DMS153 treated with DMSO at 0.1 percent for 48 hours (cell line): ENCODE results near the gene SORCS1.

Experiments
- DNase-seq: peaks from one replicate; lab custom pipeline; 2025; ENCODE audit not compliant: unreplicated experiment; lab: John Stamatoyannopoulos, UW

SORCS1 gene

DNA sequence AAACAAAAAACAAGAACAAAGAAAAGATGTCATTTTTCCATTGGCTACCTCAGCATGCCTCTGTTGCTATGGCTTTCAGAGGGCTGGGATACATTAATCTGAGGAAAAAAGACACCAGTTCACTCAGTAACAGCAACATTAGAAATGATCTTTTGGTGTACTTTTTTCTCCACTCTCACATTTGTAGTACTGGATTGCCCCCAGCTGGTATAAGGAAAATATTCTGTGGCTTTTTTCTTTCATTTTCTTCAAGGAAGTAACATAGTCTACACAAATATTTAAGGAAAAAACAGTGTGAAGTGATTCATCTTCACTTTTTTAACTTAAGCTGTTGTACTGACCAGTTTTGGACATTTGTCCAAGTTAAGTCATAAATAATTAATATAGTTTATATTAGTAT, 482.3 kb downstream of the SORCS1 start:
- no peak for DNase-seq

DNA sequence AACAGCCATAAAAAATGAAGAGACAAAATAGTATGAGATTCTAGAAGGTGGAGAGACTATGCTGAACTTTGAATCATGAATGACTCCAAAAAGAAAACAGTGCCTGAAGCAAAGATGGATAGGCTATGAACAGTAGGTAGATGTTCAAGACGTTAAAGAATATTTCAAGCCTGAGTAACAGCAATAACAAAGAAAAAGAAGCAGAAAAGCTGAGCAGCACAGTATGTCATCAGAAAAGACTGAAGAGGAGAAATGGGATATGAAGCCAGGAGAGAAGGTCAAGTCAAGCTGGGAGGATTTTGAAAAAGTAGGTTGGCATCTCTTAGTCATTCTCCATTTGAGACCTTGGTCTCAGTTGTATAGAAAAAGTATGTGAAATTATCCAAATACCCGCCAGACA, 484.4 kb downstream of the SORCS1 start:
- DNase-seq, result no peak

DNA sequence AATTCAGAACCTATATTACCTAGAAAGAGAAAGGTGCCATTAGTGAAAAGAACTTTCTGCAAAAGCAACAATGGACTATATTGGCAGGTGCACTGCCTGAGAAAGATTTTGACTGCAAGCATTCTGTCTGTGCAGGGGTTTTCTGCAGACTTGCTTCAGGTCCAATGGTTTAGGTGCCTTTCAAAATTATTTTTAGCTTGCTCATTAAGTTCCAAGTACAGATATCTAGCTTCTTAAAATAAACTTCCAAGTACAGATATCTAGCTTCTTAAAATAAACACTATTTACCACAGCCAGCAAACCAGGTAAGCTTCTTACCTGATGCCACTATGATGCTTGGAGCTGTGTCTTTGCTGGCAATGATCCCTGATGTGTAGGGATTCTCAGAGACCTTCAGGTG, 485.2 kb downstream of the SORCS1 start:
- no peak for DNase-seq

DNA sequence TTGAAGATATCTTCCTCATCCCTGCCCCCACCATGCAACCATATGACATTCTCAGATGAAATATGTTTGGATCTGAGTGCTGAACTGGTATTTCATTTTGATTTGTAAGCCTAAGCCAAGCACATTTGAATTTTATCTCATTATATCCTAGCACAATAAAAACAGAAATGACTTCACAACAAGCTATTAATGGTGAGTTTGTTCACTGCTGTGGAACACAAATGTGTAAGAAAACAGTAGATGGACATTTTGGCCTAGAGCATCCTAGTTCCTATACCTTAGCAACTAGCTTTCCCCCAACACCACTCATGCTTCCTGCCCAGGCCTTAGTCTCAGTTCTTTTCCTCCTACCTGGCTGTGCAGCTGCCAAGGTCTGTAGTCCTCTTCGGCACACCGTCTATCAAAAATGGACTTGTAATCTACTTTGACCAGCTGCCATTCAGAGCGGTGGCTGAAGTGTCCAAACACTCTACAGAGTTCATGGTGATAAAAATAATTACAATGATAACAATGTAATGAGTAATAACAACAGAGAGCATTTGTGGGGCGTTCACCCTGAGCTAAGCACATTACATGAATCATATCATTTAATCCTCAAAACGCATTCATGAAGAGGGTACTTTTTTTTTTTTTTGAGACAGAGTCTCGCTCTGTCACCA, 491.9 kb downstream of the SORCS1 start:
- DNase-seq, result no peak

DNA sequence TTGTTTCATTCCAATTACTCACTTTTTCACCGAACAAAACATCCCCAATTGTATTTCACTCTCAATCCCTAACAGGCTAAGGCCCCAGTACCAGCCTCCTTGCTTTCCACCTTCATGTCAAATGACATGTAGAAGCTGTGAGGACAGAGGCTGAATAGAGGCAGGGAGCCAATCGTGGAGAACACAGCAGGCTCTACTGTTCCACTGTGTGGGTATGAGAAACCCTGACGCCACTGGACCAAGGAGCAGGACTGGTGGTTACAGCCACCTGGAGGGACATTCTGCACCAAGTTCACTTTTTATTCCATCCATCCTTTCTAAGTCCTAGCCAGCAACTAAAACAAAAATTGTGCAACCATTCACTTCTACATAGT, 502.8 kb downstream of the SORCS1 start:
- no peak for DNase-seq

DNA sequence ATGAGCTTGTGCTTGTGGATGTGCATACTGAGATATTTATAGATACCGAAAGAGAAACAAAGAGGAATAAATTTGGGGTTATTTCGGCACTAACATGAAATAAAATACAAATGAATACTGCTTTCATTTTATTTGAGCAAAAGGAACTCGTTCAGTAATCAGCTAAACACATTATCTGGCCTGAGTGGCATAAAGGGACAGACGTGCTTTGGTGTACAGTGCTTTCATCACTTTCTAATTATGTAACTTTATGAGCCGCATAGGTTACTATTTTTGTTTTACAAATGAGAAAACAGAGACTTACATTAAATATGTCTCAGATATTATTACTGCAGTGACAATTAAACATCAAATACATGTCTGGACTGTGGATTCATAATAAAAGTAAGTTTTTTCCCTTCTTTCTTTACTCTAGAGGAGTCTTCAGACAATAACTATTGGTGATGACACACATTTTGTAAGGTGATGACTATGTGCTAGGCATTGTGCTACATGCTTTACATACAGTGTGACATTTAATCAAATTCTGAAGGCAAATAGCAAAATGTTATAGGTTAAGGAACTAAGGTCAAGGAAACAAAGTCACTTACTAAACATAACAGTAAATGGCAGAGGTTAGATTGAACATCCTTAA, 503.3 kb downstream of the SORCS1 start:
- DNase-seq, result no peak

DNA sequence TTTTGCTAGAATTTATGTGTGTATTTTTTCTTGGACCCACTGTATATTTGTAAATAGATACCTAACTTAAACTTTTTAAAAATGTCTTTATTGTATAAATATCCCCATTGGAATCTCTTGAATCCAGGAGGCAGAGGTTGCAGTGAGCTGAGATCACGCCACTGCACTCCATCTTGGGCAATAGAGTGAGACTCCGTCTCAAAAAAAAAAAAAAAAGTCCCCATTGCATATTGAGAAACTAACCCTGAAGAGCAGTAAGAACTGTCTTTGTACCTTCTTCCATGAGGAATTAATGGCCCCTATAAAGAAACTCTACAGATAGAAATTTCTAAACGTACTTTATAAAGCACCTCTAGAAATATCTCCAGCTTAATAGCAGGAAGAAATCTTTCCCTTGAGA, 504.0 kb downstream of the SORCS1 start:
- DNase-seq, result no peak

DNA sequence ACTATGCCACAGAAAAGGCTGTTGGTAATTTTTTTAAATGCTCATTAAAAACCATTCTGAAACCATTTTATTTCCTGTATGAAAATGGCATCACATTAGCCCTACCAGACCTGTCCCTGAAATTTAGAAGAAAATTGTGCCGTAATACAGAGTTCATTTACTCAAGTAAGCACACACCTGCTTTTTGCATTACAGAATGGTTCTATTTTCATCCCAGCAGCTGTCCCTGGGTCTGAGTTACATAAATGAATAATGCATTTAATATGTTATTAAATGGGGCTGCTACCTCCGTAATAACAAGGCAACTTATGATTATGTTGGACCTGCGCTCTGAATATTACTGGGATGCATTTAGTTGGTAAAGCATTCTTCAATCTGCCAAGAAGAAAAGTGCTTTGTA, 508.9 kb downstream of the SORCS1 start:
- DNase-seq, result no peak

DNA sequence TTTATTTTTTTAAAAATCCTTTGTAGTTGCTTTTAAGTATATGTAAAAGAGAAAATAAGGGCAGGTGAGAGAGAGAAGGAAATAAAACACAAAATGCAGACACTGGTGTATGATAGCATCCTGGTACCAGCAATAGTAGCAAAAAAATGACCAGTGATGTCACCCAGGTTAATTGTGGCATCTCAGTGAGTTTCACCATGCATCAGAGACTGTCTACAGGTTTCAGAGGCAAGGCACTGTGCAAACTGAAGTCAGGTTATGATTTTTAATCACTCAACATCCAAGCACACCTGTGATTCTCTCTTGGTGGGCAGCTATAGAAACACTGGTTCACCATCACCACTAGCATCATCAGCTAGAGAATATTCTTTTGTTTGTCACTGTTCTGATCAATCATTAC, 509.3 kb downstream of the SORCS1 start:
- no peak for DNase-seq

DNA sequence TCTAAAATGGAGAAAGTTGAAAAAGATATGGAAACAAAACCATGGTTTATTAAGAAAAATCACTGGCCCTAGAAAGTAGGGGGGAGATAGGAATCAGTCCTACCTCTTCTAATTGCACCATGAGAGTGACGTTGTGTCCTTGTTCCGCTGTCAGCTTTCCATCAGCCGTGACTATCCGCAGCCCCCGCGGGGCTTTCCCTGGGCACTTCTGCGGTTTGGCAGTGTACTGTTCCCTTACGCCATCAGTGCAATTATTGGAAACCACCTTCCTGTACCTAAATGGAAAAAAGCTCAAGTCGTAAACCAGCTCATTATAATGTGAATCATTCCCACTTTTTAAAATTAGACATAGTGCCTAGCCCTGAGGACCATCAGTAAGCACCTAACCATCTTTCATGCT, 512.2 kb downstream of the SORCS1 start:
- DNase-seq, result no peak

DNA sequence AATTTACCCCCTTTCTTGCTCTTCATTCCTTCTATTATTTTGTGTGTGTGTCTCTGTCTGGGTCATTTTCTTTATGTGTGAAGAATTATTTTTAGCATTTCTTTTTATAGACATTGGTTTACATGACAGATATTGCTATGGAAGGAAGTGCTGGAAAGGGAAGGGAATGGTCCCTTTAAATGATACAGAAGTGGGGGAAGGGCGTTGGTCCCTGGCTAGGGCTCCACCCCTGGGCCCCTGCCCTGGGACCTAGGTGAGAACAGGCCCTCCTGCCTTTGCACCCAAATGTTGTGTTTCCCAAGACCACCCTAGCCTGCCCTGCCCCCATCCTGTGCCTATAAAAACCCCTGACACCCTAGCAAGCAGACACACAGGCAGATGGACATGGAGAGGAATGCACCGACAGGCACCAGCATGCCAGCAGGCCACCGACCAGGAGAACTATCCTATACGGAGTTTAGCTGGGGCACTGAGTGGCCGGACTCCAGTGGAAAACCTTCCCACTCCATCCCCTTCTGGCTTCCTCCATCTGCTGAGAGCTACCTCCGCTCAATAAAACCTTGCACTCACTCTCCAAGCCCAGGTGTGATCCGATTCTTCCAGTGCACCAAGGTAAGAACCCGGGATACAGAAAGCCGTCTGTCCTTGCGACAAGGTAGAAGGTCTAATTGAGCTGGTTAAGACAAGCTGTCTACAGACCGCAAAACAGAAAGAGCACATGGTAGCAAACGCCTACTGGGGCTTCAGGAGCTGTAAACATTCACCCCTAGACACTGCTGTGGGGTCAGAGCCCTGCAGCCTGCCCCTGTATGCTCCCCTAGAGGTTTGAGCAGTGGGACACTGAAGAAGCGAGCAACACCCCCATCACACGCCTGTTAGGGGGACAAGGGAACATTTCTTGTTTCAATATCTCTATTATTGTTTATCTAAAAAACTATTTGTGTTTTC, 515.7 kb downstream of the SORCS1 start:
- DNase-seq, result no peak

DNA sequence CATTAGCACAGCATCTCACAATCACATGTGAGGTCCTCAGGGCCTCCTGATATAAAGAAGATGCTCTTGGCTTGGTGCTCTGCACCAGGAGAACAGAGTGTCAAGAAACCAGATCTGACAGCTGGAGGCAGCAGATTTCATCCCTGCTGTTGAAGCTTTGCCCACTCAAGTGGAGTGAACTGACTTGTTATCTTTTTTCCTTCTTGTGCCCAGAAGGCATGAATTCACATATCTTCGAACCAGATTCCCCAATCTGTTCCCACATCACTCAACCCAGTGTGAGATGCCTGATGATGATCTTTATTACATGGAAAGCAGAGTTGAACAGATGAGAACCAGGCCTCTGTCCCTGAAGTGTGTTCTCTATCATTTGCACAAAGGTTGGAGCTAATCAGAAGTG, 521.0 kb downstream of the SORCS1 start:
- no peak for DNase-seq

DNA sequence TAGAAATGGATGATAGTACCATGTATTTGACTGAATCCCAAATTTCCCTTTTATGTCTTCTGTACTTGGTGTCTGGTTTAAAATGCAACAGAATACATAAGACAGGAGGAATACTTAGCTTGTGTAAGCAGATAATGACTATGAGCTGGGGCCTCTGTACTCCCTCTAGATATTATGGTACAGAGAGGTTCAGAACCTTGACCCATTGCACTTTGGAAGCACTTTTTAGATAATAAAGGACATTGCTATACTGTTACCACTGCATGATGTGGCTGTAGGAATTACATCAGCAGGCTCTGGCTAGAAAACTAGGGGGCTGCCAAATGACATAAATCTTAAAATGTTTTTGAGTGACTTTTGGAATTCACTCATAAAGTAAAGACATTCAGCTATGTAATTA, 526.6 kb downstream of the SORCS1 start:
- no peak for DNase-seq

DNA sequence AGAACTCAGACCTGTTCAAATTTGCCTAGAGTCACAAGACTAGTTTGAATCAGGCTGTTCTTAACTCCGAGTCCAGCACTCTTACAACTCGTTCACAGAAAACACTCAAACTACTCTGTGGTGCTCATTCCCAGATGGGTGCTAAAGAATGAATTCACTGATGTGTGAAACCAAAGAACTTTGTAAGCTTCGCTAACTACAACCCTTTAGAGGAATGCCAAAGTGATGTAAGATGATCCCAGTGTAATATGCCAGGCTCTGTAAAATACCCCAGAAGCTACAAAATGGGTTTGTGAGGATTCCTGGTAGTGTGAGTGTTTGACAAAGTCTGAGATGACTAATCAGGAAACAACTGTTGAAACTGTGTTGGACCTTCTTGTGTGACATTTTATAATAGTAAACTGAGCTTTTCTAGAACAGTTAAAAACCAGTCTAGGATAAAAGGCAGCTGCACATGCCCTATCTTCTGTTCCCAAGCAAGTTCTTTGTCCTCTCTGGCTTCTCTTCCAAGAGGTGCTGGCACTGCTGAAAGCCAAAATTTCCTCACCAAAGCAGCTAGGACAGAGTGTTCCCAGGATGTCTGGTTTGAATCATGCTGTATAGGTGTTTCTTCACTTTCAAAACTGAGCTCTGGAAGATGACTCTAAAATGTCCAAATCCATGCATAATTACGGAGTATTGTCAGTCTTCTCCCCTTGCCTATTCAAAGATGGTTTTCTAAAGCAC, 527.6 kb downstream of the SORCS1 start:
- no peak for DNase-seq

DNA sequence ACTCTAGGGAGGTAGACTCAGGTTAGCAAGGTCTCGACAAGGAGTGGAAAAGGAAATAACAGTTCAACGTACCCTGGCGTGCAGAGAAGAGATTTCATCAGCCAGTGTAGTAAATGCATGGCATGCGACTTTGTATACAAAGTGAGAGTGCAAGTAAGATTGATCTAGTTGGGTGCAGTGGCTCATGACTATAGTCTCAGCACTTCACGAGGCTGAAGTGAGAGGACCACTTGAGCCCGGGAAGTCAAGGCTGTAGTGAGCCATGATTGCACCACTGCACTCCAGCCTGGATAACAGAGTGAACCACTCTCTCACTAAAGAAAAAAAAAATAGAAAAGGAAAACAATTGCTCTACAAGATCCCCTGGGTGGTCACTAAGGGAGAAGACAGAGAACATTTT, 528.6 kb downstream of the SORCS1 start:
- no peak for DNase-seq

DNA sequence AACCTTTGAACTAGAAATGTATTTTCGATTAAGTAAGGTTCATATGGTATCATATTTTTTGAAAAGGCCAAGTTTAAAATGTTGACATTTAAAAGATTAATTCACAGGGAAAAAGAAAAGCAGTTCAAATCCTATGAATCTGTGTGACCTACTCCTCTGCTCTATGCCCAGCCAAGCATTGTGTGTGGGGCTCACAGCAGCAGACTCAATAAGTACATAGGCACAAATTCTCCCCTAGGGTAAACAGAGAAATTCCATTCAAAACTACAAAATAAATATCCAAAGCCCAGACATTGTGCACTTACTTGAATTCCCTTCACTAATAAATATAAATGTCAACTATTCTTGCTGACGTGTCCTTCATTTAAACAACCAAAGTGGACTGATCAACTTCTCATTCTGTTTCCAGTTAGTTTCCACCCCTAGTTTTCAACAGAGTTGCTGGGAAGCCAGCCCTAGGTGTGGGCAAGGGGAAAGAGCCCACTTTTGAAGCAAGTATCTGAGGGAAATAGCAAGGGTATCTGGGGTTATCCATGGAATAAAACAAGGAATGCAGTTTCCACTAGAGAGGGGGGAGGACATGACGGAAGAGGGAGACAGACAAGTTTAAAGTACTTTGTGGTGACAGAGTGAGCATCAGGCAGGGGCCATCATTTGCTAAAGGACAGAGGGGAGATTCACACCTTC, 533.3 kb downstream of the SORCS1 start:
- DNase-seq, result no peak

DNA sequence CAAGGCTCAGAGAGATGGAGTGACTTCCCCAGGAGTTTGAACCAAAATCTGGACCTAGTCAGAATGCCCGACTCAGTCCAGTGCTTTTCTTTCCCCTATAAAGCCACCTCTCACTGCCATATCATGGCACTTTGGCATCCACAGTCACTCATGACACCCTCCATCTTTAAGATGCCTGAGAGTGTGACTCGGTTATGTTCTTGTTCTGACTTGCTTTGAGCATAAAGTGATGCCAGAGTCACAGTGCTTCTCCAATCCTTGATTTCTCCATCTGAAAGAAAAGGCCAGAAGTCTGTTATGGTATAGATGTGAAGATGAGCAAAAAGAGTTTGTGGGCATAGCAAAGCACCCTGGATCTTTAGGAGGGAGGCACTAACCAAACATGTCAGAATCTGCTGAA, 538.1 kb downstream of the SORCS1 start:
- no peak for DNase-seq

DNA sequence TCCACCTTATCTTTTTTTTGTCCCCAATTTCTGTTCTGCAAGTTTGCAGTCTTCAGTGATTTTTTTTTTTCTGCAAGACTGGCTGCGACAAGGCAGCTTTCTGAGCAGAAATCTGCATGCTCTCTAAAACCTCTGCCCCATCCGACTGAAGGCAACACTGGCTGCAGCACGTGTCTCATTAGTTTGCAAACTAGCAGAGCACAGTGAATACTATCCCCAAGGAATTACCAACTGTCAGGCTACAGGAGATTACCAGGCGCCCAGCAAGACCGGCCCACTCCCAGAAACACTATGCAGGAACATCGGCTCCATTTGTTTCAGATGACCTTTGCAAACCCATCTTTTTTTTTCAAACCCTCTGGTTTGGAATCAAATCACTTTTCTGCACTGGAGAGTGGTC, 538.8 kb downstream of the SORCS1 start:
- no peak for DNase-seq

DNA sequence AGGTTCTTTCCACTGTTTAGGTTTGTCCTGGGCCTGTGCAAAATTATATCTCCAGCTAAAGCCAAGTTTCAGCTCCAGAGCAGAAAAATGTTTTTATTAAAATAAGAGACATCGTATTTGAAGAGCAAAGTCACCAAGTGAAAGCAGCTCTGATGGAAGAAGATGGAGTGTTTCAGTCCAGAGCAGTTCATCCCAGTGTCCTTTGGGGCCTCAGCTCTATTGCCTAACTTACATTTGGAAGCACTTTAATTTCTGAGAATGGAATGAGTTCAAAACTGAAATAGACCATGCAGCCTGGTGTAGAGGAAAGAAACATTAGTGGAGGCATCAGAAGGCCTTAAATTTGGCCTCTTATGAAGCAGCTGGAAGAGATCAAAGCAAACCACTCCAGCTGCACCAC, 545.2 kb downstream of the SORCS1 start:
- DNase-seq, result no peak

DNA sequence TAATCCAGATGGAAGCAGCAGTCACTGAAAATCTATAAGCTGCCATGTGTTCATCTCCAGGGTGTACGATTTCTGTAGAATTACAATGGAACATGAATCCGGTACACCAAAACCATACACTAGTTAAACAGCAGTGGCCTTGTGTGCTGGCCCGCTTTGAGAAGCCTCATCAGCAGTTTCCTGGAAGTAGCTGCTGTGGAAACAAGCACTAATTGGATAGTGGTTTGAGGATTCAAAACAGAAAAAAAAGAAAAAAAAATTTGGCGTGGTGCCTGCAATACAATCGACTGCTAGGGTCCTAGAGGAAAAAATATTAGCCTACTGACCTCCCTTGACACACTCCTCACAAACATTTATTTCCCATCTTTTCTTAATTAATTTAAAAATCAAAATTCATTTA, 545.9 kb downstream of the SORCS1 start:
- DNase-seq, result no peak

DNA sequence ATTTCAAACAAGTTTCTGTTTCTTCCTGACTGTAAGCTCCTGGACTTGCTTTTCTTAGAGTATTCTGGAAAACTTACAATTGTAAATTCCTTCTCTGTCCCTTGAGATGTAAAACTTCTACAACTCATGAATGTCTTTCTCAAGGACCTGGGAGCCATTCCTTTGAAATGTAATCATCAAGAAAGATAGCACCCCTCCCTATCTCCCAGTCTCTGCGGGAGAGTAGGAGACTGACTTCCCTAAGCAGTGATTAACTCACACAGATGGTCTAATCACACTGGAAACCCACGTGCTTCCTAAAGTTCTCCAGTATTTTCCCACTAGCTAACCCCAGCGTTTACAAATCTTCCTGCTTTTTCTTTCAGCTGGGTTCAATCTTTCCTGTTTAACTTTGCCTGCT, 549.4 kb downstream of the SORCS1 start:
- no peak for DNase-seq
